IPS-18a (cell line): ENCODE results near the gene GAGE12F.
"Not testable (repeated sequence)": the region's sequence is repeated elsewhere in the genome, so short reads cannot be mapped to it uniquely, and the experiment has no call there.

Source experiments
- H3K27ac ChIP-seq: one replicate; pipeline ENCODE4 v1.5.1; 2013; ENCODE audit warnings: low read length
- H3K27me3 ChIP-seq: one replicate; pipeline ENCODE4 v1.6.1; 2013; ENCODE audit warnings: mild to moderate bottlenecking, low read length; ENCODE audit not compliant: control insufficient read depth, insufficient read depth
- H3K36me3 ChIP-seq: one replicate; pipeline ENCODE4 v1.6.1; 2013; ENCODE audit warnings: low read depth, low read length; ENCODE audit not compliant: control insufficient read depth
- H3K4me1 ChIP-seq: one replicate; pipeline ENCODE4 v1.6.1; 2013; ENCODE audit warnings: low read depth, low read length; ENCODE audit not compliant: control insufficient read depth
- H3K4me3 ChIP-seq: one replicate; pipeline ENCODE4 v1.5.1; 2013; ENCODE audit warnings: low read length
- H3K9ac ChIP-seq: one replicate; pipeline ENCODE4 v1.6.1; 2013; ENCODE audit warnings: mild to moderate bottlenecking, low read length, moderate library complexity
- H3K9me3 ChIP-seq: one replicate; pipeline ENCODE4 v1.6.1; 2013; ENCODE audit warnings: low read depth, low read length; ENCODE audit not compliant: control insufficient read depth

The GAGE12F gene

DNA sequence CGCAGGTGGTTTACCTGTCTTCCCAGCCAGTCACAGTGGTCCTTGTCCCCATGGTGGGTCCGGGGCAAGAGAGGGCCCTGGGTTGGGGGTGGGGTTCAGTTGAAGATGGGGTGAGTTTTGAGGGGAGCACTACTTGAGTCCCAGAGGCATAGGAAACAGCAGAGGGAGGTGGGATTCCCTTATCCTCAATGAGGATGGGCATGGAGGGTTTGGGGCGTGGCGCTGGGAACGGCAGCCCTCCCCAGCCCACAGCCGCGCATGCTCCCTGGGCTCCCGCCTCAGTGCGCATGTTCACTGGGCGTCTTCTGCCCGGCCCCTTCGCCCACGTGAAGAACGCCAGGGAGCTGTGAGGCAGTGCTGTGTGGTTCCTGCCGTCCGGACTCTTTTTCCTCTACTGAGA is at the start of gene GAGE12F:
TSS of gene GAGE12F (plus strand) at position 301 of the 400 bp plus-strand sequence. CDS start 1,155 bp downstream, outside the sequence.
- not testable (repeated sequence) for H3K36me3 ChIP-seq, H3K9ac ChIP-seq, H3K9me3 ChIP-seq, H3K4me1 ChIP-seq, H3K4me3 ChIP-seq, H3K27ac ChIP-seq, H3K27me3 ChIP-seq

- H3K9ac ChIP-seq, H3K4me1 ChIP-seq, H3K27ac ChIP-seq, H3K36me3 ChIP-seq, H3K9me3 ChIP-seq, H3K4me3 ChIP-seq, H3K27me3 ChIP-seq: not testable (repeated sequence)
Measured at GRCh38 chrX:49531877-49532276, 28.8 kb upstream of the GAGE12F start, which contains the start of gene GAGE12C. Gene GAGE12C, plus strand, starts transcription at chrX:49532177. Its CDS starts 1,155 bp downstream, at chrX:49533332.

DNA sequence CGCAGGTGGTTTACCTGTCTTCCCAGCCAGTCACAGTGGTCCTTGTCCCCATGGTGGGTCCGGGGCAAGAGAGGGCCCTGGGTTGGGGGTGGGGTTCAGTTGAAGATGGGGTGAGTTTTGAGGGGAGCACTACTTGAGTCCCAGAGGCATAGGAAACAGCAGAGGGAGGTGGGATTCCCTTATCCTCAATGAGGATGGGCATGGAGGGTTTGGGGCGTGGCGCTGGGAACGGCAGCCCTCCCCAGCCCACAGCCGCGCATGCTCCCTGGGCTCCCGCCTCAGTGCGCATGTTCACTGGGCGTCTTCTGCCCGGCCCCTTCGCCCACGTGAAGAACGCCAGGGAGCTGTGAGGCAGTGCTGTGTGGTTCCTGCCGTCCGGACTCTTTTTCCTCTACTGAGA is 19.2 kb upstream of the GAGE12F start, which contains the start of gene GAGE12D:
TSS of gene GAGE12D (plus strand) at position 301 of the 400 bp plus-strand sequence. CDS start 1,155 bp downstream, outside the sequence.
- not testable (repeated sequence) for H3K27me3 ChIP-seq, H3K36me3 ChIP-seq, H3K9me3 ChIP-seq, H3K27ac ChIP-seq, H3K9ac ChIP-seq, H3K4me3 ChIP-seq, H3K4me1 ChIP-seq

GRCh38 chrX:49550989-49551388 is 9.7 kb upstream of the GAGE12F start, which contains the start of gene GAGE12E:
Gene GAGE12E, plus strand, starts transcription at chrX:49551289. Its CDS starts 1,155 bp downstream, at chrX:49552444.
- not testable (repeated sequence) for H3K4me3 ChIP-seq, H3K9ac ChIP-seq, H3K27me3 ChIP-seq, H3K36me3 ChIP-seq, H3K9me3 ChIP-seq, H3K27ac ChIP-seq, H3K4me1 ChIP-seq

DNA sequence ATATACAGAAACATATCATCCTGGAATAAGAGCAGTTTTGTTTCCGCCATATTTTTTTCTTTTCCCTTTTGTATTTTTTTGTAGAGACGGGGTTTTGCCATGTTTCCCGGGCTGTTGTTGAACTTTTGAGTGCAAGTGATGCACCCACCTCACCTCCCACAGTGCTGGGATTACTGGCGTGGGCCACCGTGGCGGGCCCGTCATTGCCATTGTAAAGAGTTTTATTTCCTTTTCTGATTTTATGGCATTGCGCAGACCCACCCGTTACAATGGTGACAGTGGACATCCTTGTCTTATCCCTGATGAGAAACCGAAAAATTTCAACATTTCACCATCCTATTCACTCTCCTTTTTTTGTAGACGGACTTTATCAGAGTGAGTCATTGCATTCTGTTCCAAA is 8.1 kb downstream of the GAGE12F start:
- not testable (repeated sequence) for H3K9me3 ChIP-seq, H3K27ac ChIP-seq, H3K27me3 ChIP-seq, H3K4me1 ChIP-seq, H3K36me3 ChIP-seq, H3K4me3 ChIP-seq, H3K9ac ChIP-seq

- H3K4me1 ChIP-seq, H3K9me3 ChIP-seq, H3K4me3 ChIP-seq: not testable (repeated sequence)
Measured at GRCh38 chrX:49569152-49569551, 8.5 kb downstream of the GAGE12F start.

DNA sequence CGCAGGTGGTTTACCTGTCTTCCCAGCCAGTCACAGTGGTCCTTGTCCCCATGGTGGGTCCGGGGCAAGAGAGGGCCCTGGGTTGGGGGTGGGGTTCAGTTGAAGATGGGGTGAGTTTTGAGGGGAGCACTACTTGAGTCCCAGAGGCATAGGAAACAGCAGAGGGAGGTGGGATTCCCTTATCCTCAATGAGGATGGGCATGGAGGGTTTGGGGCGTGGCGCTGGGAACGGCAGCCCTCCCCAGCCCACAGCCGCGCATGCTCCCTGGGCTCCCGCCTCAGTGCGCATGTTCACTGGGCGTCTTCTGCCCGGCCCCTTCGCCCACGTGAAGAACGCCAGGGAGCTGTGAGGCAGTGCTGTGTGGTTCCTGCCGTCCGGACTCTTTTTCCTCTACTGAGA is 9.5 kb downstream of the GAGE12F start, which contains the start of gene GAGE12G:
TSS of gene GAGE12G (plus strand) at position 301 of the 400 bp plus-strand sequence. CDS start 1,155 bp downstream, outside the sequence.
- not testable (repeated sequence) for H3K4me3 ChIP-seq, H3K27me3 ChIP-seq, H3K9ac ChIP-seq, H3K27ac ChIP-seq, H3K9me3 ChIP-seq, H3K4me1 ChIP-seq, H3K36me3 ChIP-seq

More at GRCh38 chrX:49569152-49569551, 8.5 kb downstream of the GAGE12F start:
- not testable (repeated sequence) for H3K27ac ChIP-seq, H3K36me3 ChIP-seq, H3K9ac ChIP-seq, H3K27me3 ChIP-seq

GRCh38 chrX:49579649-49580048 is 19.0 kb downstream of the GAGE12F start, which contains the start of gene GAGE12H:
Gene GAGE12H, plus strand, starts transcription at chrX:49579949. Its CDS starts 1,155 bp downstream, at chrX:49581104.
- not testable (repeated sequence) for H3K4me1 ChIP-seq, H3K9me3 ChIP-seq, H3K36me3 ChIP-seq, H3K9ac ChIP-seq, H3K27me3 ChIP-seq, H3K4me3 ChIP-seq, H3K27ac ChIP-seq

GRCh38 chrX:49589196-49589595 is 28.6 kb downstream of the GAGE12F start, which contains the start of gene GAGE2A:
Gene GAGE2A, plus strand, starts transcription at chrX:49589496. Its CDS starts 1,155 bp downstream, at chrX:49590651.
- not testable (repeated sequence) for H3K4me1 ChIP-seq, H3K36me3 ChIP-seq, H3K27ac ChIP-seq, H3K27me3 ChIP-seq, H3K4me3 ChIP-seq, H3K9me3 ChIP-seq, H3K9ac ChIP-seq

GRCh38 chrX:49589769-49590478 is 29.3 kb downstream of the GAGE12F start:
- not testable (repeated sequence) for H3K9ac ChIP-seq, H3K36me3 ChIP-seq, H3K27me3 ChIP-seq, H3K4me1 ChIP-seq, H3K27ac ChIP-seq, H3K4me3 ChIP-seq, H3K9me3 ChIP-seq

- H3K27me3 ChIP-seq, H3K4me1 ChIP-seq, H3K9ac ChIP-seq, H3K4me3 ChIP-seq, H3K36me3 ChIP-seq, H3K9me3 ChIP-seq, H3K27ac ChIP-seq: not testable (repeated sequence)
Measured at GRCh38 chrX:49590488-49590887, 29.8 kb downstream of the GAGE12F start.

- H3K9ac ChIP-seq, H3K36me3 ChIP-seq, H3K27ac ChIP-seq, H3K9me3 ChIP-seq, H3K27me3 ChIP-seq, H3K4me1 ChIP-seq, H3K4me3 ChIP-seq: not testable (repeated sequence)
Measured at GRCh38 chrX:49598720-49599119, 38.1 kb downstream of the GAGE12F start, which contains the start of gene GAGE1. Gene GAGE1, plus strand, starts transcription at chrX:49599020. Its CDS starts 1,155 bp downstream, at chrX:49600175.
